Ectodermal cell (in vitro differentiated cells): ENCODE data around the gene SWSAP1.

Experiments used
- H3K27ac ChIP-seq: 2 replicates; pipeline ENCODE4 v1.7.0; 2013; ENCODE audit warnings: mild to moderate bottlenecking, low read depth, low read length; ENCODE audit not compliant: insufficient read depth, poor library complexity, severe bottlenecking
- H3K27me3 ChIP-seq: 2 replicates; pipeline ENCODE4 v1.7.0; 2013; ENCODE audit warnings: mild to moderate bottlenecking, low read length; ENCODE audit not compliant: insufficient read depth, control insufficient read depth, poor library complexity, severe bottlenecking
- H3K36me3 ChIP-seq: one replicate; pipeline ENCODE4 v1.7.0; 2013; ENCODE audit warnings: low read length; ENCODE audit not compliant: control insufficient read depth, insufficient read depth
- H3K4me1 ChIP-seq: one replicate; pipeline ENCODE4 v1.7.0; 2013; ENCODE audit warnings: low read length; ENCODE audit not compliant: control insufficient read depth, insufficient read depth
- H3K4me3 ChIP-seq: 2 replicates; pipeline ENCODE4 v1.7.0; 2013; ENCODE audit warnings: low read depth, low read length, control low read depth; ENCODE audit not compliant: insufficient read depth
- H3K9me3 ChIP-seq: 2 replicates; pipeline ENCODE4 v1.7.0; 2013; ENCODE audit warnings: mild to moderate bottlenecking, low read length, moderate library complexity; ENCODE audit not compliant: control insufficient read depth
- WGBS, 2 experiments: methylation state at CpG; one replicate each; pipeline ENCODE4 v1.1.7; 2013; ENCODE audit warnings: missing lambda C conversion rate in 2 of 2; 5-methylcytosine and 5-hydroxymethylcytosine counted together

The SWSAP1 gene

DNA sequence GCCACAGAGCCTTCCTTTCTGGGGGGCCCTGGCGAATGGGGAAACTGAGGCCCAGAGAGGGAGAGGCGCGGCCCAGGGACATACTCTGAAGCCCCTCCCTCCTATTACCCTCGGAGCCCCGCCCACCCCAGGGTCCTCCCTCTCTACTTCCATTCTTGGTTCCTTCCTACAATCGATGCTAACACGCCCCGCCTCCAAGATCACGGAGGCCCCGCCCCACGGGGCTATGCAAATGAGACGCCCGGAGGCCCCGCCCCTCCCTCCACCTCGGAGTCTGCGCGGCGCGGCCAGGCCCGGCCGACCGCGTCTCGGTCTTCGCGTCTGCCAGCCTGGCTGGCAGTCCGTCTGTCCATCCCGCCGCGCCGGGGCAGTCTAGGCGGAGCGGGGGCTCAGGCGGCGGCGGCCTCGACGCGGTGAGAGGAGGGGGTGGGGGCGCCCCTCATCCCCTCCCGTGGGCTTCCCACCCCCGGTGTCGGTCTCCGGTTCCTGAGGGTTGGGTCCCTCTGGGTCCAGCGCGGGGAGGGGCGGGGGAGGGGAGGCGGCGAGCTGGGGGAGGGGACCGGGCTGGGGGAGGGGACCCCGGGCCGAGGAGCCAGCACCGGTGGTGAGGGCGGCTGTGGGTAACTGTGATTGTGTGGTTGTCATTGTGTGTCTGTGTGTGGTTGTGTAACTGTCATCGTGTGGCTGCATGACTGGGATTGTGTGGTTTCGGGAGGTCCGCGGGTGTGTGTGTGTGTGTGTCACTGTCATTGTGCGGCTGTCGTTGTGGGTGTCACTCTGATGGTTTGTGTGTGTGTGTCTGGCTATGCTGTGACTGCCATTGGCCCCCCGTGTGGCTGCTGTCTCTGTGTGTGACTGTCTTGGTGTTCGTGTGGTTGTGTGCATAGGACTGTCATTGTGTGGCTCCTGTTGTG is 19.0 kb upstream of the SWSAP1 start, which contains the start of gene PLPPR2:
Gene PLPPR2, plus strand, starts transcription at position 273 of the 914 bp plus-strand sequence. CDS start 2,242 bp downstream, outside the sequence.
- WGBS, 2 experiments, result 9% methylated on average over 62 of the region's 62 CpGs
- H3K9me3 ChIP-seq, result no peaks in the 10 kb centered on the region
- no peaks in the 10 kb centered on the region for H3K4me1 ChIP-seq
- peaks cover 11% of the 10 kb centered on the region for H3K27me3 ChIP-seq
- H3K27ac ChIP-seq, result no peak within 1 kb of the TSS
- no peaks in the 10 kb centered on the region for H3K36me3 ChIP-seq
- peak within 1 kb of the TSS; percentile 32 for H3K4me3 ChIP-seq

DNA sequence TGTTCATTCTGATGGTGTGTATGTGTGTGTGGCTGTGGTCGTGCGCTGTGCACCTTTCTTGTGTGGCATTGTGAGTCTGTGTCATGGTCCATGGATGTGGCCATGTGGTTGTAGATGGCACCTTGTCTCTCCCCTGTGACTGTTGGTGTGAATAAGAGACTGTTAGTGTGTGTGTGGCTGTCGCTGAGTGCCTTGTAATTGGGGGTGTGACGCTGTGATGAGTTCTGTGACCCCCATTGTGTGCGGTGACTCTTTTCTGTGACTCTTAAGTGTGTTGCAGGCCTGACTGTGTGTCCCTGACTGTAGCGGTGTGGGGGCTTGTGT is 18.4 kb upstream of the SWSAP1 start:
- H3K27me3 ChIP-seq, result peaks cover 17% of the 10 kb centered on the region
- H3K4me1 ChIP-seq, result no peaks in the 10 kb centered on the region
- no peaks in the 10 kb centered on the region for H3K9me3 ChIP-seq
- WGBS, 2 experiments, result 82 to 85% methylated on average over 6 of the region's 6 CpGs
- no peaks in the 10 kb centered on the region for H3K36me3 ChIP-seq
- no peak overlapping the region for H3K27ac ChIP-seq
- no peak overlapping the region for H3K4me3 ChIP-seq

- Histone ChIP-seq H3K36me3 (no peaks in the 10 kb centered on the region), H3K27ac (no peak overlapping the region), H3K27me3 (peaks cover 21% of the 10 kb centered on the region), H3K4me3 (no peak overlapping the region), H3K4me1 (peaks cover 3% of the 10 kb centered on the region), H3K9me3 (no peaks in the 10 kb centered on the region)
- WGBS, 2 experiments, result 83% methylated on average over 10 to 11 of the region's 11 CpGs
Observed at GRCh38 chr19:11356676-11357550, 17.6 kb upstream of the SWSAP1 start.

- WGBS, 2 experiments, result 86 to 89% methylated on average over 11 of the region's 11 CpGs
- H3K27me3 ChIP-seq, result peaks cover 21% of the 10 kb centered on the region
Observed at GRCh38 chr19:11359421-11359820, 15.0 kb upstream of the SWSAP1 start.

GRCh38 chr19:11361037-11361770 is 13.3 kb upstream of the SWSAP1 start:
- 28 to 34% methylated on average over 43 of the region's 43 CpGs for WGBS, 2 experiments
- no peaks in the 10 kb centered on the region for H3K9me3 ChIP-seq
- H3K36me3 ChIP-seq, result no peaks in the 10 kb centered on the region
- peaks cover 6% of the 10 kb centered on the region for H3K4me1 ChIP-seq
- peaks cover 14% of the 10 kb centered on the region for H3K27me3 ChIP-seq
- H3K27ac ChIP-seq, result no peak overlapping the region
- H3K4me3 ChIP-seq, result peak overlapping the region; percentile 6

More at GRCh38 chr19:11359421-11359820, 15.0 kb upstream of the SWSAP1 start:
- no peak overlapping the region for H3K4me3 ChIP-seq
- peaks cover 6% of the 10 kb centered on the region for H3K4me1 ChIP-seq
- no peaks in the 10 kb centered on the region for H3K9me3 ChIP-seq
- no peak overlapping the region for H3K27ac ChIP-seq
- no peaks in the 10 kb centered on the region for H3K36me3 ChIP-seq

DNA sequence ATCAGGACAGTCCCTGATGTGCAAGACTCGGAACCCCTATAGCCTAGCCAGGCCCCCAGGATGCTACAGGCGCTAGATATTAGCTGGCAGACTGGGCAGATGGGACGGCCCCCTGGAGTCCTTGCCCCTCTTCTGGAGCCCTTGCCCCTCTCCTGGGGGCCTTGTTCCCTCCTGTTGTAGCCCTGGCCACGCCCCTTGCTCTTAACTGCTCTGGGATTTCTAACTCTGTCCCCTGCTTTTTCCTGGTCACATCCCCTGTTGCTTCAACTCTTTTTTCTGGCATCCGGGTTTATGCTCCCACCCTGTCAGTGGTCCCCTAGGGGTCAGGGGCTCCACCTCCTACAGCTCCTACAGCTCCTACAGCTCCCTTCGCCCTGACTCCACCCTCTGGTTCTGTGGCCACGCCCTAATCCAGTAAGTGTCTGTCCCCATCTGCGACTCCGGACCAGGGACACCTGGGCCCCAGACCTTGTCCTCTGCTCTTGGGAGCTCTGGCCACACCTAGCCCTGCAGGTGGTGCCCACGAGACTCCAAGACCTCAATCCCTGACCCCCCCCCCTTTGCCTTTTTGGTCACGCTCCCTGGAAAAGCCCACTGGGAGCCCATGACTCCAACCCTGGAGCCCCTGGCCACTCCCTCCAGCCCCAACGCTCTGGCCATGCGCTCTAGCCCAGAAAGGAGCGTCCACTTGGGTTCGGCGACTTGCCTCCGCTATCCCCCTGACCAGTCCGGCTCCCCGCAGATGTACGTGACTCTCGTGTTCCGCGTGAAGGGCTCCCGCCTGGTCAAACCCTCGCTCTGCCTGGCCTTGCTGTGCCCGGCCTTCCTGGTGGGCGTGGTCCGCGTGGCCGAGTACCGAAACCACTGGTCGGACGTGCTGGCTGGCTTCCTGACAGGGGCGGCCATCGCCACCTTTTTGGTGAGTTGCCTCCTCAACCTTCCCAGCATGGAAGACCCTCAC is 12.4 kb upstream of the SWSAP1 start:
- H3K4me3 ChIP-seq, result no peak overlapping the region
- H3K9me3 ChIP-seq, result no peaks in the 10 kb centered on the region
- WGBS, 2 experiments, result 81 to 83% methylated on average over 35 of the region's 35 CpGs
- peaks cover 6% of the 10 kb centered on the region for H3K4me1 ChIP-seq
- H3K27me3 ChIP-seq, result peaks cover 11% of the 10 kb centered on the region
- H3K36me3 ChIP-seq, result no peaks in the 10 kb centered on the region
- no peak overlapping the region for H3K27ac ChIP-seq

GRCh38 chr19:11363881-11364280 is 10.6 kb upstream of the SWSAP1 start:
- H3K4me1 ChIP-seq, result peaks cover 6% of the 10 kb centered on the region
- no peaks in the 10 kb centered on the region for H3K9me3 ChIP-seq
- H3K4me3 ChIP-seq, result no peak overlapping the region
- H3K27me3 ChIP-seq, result peaks cover 11% of the 10 kb centered on the region
- no peak overlapping the region for H3K27ac ChIP-seq
- 92 to 94% methylated on average over 10 of the region's 10 CpGs for WGBS, 2 experiments
- H3K36me3 ChIP-seq, result no peaks in the 10 kb centered on the region

GRCh38 chr19:11364296-11364904 is 10.1 kb upstream of the SWSAP1 start:
- Histone ChIP-seq H3K9me3 (no peaks in the 10 kb centered on the region), H3K27me3 (peaks cover 11% of the 10 kb centered on the region), H3K36me3 (no peaks in the 10 kb centered on the region), H3K4me1 (peaks cover 6% of the 10 kb centered on the region), H3K27ac (no peak overlapping the region), H3K4me3 (no peak overlapping the region)
- WGBS, 2 experiments, result 92 to 94% methylated on average over 28 of the region's 28 CpGs

- peaks cover 11% of the 10 kb centered on the region for H3K27me3 ChIP-seq
- H3K9me3 ChIP-seq, result no peaks in the 10 kb centered on the region
- peaks cover 6% of the 10 kb centered on the region for H3K4me1 ChIP-seq
- WGBS, 2 experiments, result 89 to 92% methylated on average over 5 of the region's 5 CpGs
- H3K4me3 ChIP-seq, result no peak overlapping the region
- no peak overlapping the region for H3K27ac ChIP-seq
- no peaks in the 10 kb centered on the region for H3K36me3 ChIP-seq
Observed at GRCh38 chr19:11364935-11365334, 9.5 kb upstream of the SWSAP1 start.
